Inflammatory macrophage treated with lipopolysaccharide for 4 hours (primary cell): ENCODE results near the gene MEF2B.
"Not testable (repeated sequence)": the region's sequence is repeated elsewhere in the genome, so short reads cannot be mapped to it uniquely, and the experiment has no call there.

Experiments
- DNase-seq: peaks from one replicate; pipeline ENCODE4 v3.0.0-alpha.2; 2020

The MEF2B gene

GRCh38 chr19:19192910-19193423 lies 22.9 kb upstream of the MEF2B start:
- DNase-seq: no peak

- DNase-seq: peak; percentile 99
Measured at GRCh38 chr19:19192078-19192882, 22.2 kb upstream of the MEF2B start, which contains the start of the genes BORCS8 and RFXANK. Gene BORCS8 (minus strand): TSS chr19:19192152. CDS start chr19:19192117, 35 bp downstream. Gene RFXANK (plus strand): TSS chr19:19192258. CDS start chr19:19193947, 1,689 bp downstream.

- no peak for DNase-seq
Measured at GRCh38 chr19:19191768-19192077, 21.7 kb upstream of the MEF2B start.

DNA sequence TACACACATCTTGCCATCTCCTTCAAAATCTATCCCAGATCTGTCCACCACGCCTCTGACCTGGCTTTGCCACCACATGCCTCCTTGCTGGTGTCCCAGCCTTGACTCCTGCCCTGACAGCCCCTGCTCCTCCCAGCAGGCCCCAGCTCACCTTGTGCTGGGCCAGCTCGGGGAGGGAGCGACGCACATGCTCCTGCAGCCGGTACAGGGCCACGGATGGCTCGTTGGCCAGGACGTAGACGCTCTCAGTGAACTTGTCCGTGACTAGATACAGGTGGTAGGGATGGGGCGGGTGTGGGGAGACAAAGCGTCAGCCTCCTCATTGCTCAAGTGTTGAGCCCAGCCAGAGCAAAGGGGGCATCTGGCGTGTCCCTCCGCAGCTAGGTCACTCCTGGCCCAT lies 16.7 kb upstream of the MEF2B start:
- no peak for DNase-seq

GRCh38 chr19:19185853-19186740 lies 16.0 kb upstream of the MEF2B start:
- DNase-seq: peak; percentile 7

- no peak for DNase-seq
Measured at GRCh38 chr19:19181488-19181998, 11.5 kb upstream of the MEF2B start.

DNA sequence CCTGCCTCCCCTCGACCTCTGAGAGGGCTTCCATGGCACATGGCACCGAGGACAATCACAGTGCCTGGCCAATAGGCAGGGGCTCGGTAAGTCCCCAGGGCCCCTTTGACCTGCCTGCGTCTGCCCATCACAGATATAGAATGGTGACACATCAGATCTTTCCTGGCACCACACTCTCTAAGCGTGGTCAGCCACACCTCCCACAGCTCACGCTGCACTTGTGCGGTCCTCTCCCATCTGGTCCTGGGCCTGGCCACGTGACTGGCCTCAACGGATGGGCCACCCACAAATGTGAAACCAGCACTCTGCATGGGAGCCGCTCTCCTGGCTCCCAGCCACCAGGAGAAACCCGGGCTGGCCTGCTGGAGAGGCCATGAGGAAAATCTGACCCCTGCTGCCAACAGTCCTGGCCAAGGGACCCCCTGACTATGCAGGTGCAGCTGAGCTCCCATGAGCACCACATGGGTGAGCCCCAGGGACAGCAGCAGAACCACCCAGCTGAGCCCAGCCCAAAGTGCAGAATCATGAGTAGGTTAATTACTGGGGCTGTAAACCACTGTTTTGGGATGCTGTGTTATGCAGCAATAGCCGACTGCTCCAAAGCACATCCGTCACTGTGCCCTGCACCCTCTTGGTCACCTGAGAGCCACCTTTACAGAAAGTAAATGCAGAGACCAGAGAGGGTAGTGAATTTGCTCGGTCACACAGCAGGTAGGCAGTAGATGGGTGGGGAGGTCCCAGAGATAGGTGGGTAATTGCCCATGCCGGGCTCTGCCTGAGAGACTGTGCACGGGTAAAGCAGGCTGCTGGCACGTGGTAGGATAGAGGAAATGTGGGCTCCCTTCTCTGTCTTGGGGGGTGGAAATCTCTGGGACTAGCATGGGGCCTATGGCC lies 9.7 kb upstream of the MEF2B start:
- no peak for DNase-seq

DNA sequence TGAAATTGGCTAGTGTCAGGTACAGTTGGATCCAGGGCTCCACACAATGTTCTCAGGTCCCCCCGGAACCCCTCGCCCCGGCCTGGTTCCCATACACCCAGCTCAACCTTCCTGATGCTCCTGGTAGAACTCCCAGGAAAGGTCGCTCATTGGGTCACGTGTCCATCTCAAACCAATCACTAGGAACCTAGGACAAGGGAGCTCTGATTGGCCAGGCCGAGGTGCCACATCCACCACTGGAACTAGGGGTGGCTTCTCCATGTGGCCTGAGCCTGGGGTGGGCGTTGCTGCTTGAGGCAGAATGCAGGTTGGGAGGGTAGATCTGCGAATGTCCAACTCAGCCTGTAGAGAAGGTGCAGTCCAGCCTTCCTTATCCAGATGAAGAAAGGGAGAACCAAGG lies 6.9 kb upstream of the MEF2B start:
- no peak for DNase-seq

DNA sequence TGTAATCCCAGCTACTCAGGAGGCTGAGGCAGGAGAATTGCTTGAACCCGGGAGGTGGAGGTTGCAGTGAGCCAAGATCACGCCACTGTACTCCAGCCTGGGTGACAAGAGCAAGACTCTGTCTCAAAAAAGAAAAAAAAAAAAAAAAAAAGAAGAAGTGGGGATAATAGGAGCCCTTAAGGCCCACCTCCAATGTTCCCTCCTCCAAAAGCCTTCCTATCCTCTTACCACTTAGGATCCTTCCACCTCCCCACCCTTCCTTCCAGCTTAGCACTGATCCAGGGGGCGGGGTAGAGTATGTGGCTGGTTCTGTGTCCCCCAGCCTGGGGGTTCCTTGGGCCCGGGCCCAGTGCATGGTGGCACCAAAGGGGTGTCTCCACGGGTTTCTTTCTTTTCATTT lies 3.2 kb upstream of the MEF2B start:
- not testable (repeated sequence) for DNase-seq

GRCh38 chr19:19171821-19172532 lies 1.9 kb upstream of the MEF2B start:
- no peak for DNase-seq

DNA sequence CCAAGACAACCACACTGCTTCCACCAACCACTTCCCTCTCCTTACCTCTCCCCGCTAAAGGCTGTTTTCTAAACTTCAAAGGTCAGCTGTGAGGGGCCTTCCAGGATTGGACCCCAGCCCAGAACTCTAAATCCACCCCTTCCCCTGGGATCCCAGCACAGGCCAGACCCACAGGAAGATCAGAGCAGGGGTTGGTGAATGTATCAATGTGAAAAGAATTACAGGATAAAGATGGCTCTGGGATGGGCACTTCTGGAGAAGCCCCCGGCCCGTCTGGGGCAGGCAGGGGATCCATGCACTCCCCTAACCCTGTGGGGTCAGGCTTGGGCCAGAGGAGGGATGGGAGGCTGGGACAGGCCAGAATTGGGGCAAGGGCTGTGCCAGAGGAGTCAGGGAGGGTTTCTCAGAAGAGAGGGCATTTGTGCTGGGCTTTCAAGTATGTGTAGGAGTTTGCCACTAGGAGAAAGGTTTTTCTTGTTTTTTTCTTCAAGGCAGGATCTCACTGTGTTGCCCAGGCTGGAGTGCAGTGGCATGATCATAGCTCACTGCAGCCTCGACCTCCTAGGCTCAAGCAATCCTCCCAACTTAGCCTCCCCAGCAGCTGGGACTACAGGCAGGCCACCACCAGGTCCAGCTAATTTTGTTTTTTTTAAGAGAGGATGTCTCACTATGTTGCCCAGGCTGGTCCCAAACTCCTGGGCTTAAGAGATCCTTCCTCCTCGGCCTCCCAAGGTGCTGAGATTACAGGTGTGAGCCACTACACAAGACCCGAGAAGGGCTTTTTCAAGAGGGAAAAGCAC lies 1.0 kb upstream of the MEF2B start:
- DNase-seq: no peak

DNA sequence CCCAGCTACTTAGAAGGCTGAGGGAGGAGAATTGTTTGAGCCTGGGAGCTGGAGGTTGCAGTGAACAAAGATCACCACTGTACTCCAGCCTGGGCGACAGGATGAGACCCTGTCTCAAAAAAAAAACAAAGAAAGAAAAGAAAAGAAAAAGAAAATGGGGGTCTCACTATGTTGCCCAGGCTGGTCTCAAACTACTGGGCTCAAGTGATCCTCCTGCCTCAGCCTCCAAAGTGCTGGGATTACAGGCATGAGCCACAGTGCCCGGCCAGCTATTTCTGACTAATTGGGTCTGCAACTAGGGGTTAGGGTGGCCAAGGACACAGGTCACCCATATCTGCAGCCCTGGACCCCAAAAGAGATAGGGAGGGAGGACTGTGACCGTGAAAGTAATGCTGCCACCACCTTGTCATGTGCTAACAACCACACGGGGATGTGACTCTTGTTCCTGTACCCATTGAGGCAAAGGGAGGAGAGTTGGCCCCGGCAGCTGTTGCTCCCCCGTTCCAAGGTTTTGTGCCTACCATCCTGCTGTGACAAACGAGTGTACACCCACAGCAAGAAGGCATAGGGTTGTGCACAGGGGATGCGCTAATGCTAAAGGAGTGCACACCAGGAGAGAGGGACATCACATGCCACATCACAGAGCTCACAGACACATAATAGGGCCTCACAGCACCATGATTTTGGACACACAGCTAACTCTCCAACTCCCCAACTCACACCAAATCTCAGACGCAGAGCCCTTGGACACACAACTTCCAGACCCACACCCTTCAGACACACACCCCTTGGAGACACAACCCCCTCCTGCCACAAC lies 619 bp downstream of the MEF2B start:
- no peak for DNase-seq

DNA sequence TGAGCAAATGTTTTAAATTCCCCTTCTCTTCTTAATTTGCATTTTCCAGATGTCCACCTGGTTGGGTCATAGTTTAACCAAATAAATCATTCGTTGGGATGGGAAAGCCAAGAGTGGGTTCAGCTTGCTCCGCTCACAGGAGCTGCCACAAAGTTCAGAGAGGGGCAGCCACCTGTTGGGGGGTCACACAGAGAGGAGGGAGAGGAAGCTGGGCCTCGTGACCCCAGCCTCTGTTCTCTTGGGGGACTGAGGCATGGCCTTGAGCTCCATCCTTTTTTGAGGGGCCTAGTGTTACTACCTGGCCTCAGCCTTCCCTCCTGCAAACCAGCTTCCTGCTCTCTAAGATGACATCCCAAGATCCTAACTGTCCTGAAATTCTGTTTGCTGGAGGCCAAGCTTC lies 2.5 kb downstream of the MEF2B start:
- DNase-seq: no peak

GRCh38 chr19:19165396-19165795 lies 4.7 kb downstream of the MEF2B start:
- no peak for DNase-seq

GRCh38 chr19:19162495-19162894 lies 7.6 kb downstream of the MEF2B start:
- DNase-seq: no peak

GRCh38 chr19:19160461-19161035 lies 9.5 kb downstream of the MEF2B start:
- DNase-seq: no peak

GRCh38 chr19:19159534-19159933 lies 10.5 kb downstream of the MEF2B start:
- DNase-seq: no peak

- DNase-seq: no peak
Measured at GRCh38 chr19:19157808-19158207, 12.3 kb downstream of the MEF2B start.

DNA sequence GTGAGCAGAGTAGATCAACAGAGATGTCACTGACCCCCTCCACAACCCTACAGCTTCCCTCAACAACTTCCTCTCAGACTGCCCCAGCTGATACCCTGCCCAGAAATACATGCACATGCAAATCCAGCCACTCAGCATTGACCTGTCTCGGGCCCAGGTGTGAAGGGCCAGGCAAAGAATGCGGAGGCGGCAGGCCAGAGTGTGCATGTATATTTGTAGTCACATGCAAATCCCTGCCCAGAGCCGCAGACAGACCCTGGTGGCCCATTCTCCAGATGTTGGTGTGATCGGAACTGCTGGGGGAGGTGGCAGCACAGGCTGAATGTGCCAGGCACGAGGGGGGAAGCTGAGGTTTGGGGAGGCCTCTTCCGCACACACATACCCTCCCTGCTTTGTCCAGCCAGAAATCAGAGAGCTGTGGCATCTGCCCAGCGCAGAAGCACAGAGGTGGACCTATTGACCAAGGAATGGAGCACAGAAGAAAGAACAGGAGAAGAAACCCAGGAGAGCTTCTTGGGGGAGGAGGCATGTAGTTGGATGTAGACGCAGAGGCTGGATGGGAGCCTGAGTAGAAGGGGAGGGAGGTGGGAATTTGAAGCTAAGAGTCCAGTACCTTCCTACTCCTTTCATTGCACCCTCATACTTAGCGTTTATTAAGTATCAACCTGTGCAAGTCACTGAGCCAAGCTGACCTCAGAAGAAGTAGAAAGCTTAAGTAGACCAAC lies 14.4 kb downstream of the MEF2B start:
- no peak for DNase-seq
